PFSK-1 (cell line): Measurements from ENCODE around the gene ZNF235.

ENCODE experiments used
- FOXP2 ChIP-seq: optimal IDR thresholded peaks from 2 replicates; pipeline ENCODE3; 2011; ENCODE audit warnings: borderline replicate concordance, control low read depth, inconsistent platforms; ENCODE audit not compliant: insufficient read depth; ENCODE audit errors: extremely low read length, extremely low read depth
- POLR2AphosphoS5 ChIP-seq: IDR thresholded peaks from 2 replicates; pipeline ENCODE4 v1.6.1; 2012; ENCODE audit warnings: low read depth, mild to moderate bottlenecking, control low read depth, low read length, moderate library complexity
- REST ChIP-seq, 2 experiments: IDR thresholded peaks; 2 replicates each; pipeline versions ENCODE4 v1.6.1 to v1.8.0; 2011 to 2012; ENCODE audit warnings: low read depth in 2 of 2, low read length in 2 of 2, control low read depth in 1 of 2, inconsistent platforms in 1 of 2, mild to moderate bottlenecking in 1 of 2, moderate library complexity in 1 of 2; ENCODE audit not compliant: insufficient read depth in 1 of 2
- SIN3A ChIP-seq: IDR thresholded peaks from 2 replicates; pipeline ENCODE4 v1.6.1; 2012; ENCODE audit warnings: mild to moderate bottlenecking, low read length, moderate library complexity, borderline replicate concordance; ENCODE audit not compliant: insufficient read depth
- TAF1 ChIP-seq: IDR thresholded peaks from 2 replicates; pipeline ENCODE4 v1.6.1; 2012; ENCODE audit warnings: low read length, control low read depth, borderline replicate concordance; ENCODE audit not compliant: insufficient read depth

Gene ZNF235

GRCh38 chr19:44306283-44306682 is 1.5 kb upstream of the ZNF235 start:
- TF ChIP-seq FOXP2: no peak
- no peak for TF ChIP-seq POLR2AphosphoS5
- TF ChIP-seq SIN3A: no peak
- TF ChIP-seq REST (IDR thresholded peaks at IDR 0.05; ENCODE audit: insufficient read depth in 1 of 2, low read depth in 2 of 2, low read length in 2 of 2): no peak

GRCh38 chr19:44305457-44305856 is 632 bp upstream of the ZNF235 start:
- TF ChIP-seq FOXP2: no peak
- TF ChIP-seq POLR2AphosphoS5: no peak
- no peak for TF ChIP-seq SIN3A
- no peak for TF ChIP-seq REST (IDR thresholded peaks at IDR 0.05; ENCODE audit: insufficient read depth in 1 of 2, low read depth in 2 of 2, low read length in 2 of 2)
- TF ChIP-seq TAF1: no peak

GRCh38 chr19:44303976-44304568 is 753 bp downstream of the ZNF235 start:
- TF ChIP-seq REST (IDR thresholded peaks at IDR 0.05; ENCODE audit: insufficient read depth in 1 of 2, low read depth in 2 of 2, low read length in 2 of 2): no peak
- TF ChIP-seq FOXP2: no peak
- TF ChIP-seq POLR2AphosphoS5: no peak
- TF ChIP-seq SIN3A: no peak
- TF ChIP-seq TAF1: no peak

- no peak for TF ChIP-seq POLR2AphosphoS5
- no peak for TF ChIP-seq SIN3A
- TF ChIP-seq TAF1: no peak
- TF ChIP-seq FOXP2: no peak
- TF ChIP-seq REST (IDR thresholded peaks at IDR 0.05; ENCODE audit: insufficient read depth in 1 of 2, low read depth in 2 of 2, low read length in 2 of 2): no peak
Measured at GRCh38 chr19:44303320-44303719, 1.5 kb downstream of the ZNF235 start.

GRCh38 chr19:44284968-44285367 is 19.9 kb downstream of the ZNF235 start:
- TF ChIP-seq SIN3A: no peak
- no peak for TF ChIP-seq TAF1
- TF ChIP-seq REST (IDR thresholded peaks at IDR 0.05; ENCODE audit: insufficient read depth in 1 of 2, low read depth in 2 of 2, low read length in 2 of 2): no peak
- TF ChIP-seq FOXP2: no peak
- TF ChIP-seq POLR2AphosphoS5: no peak
